Measurements from ENCODE around the gene AKR1C2.
"Not testable (repeated sequence)": the region's sequence is repeated elsewhere in the genome, so short reads cannot be mapped to it uniquely, and the experiment has no call there.

The AKR1C2 gene

GRCh38 chr10:5023177-5023805 is 19.6 kb upstream of the AKR1C2 start:
- no peak for DNase-seq

- not testable (repeated sequence) for DNase-seq
Measured at GRCh38 chr10:5021624-5022290, 18.1 kb upstream of the AKR1C2 start.

GRCh38 chr10:5019770-5020612 is 16.3 kb upstream of the AKR1C2 start:
- DNase-seq: peak; percentile 74

- not testable (repeated sequence) for DNase-seq
Measured at GRCh38 chr10:5018671-5019277, 15.1 kb upstream of the AKR1C2 start.

- DNase-seq: no peak
Measured at GRCh38 chr10:5018134-5018533, 14.5 kb upstream of the AKR1C2 start.

GRCh38 chr10:5014936-5015335 is 11.3 kb upstream of the AKR1C2 start:
- no peak for DNase-seq

- not testable (repeated sequence) for DNase-seq
Measured at GRCh38 chr10:5014200-5014910, 10.7 kb upstream of the AKR1C2 start.

- DNase-seq: no peak
Measured at GRCh38 chr10:5013385-5013784, 9.7 kb upstream of the AKR1C2 start.

GRCh38 chr10:5012595-5012994 is 8.9 kb upstream of the AKR1C2 start:
- no peak for DNase-seq

- DNase-seq: not testable (repeated sequence)
Measured at GRCh38 chr10:5011392-5011791, 7.7 kb upstream of the AKR1C2 start.

GRCh38 chr10:5010043-5010442 is 6.4 kb upstream of the AKR1C2 start:
- not testable (repeated sequence) for DNase-seq

GRCh38 chr10:5008857-5009548 is 5.3 kb upstream of the AKR1C2 start:
- not testable (repeated sequence) for DNase-seq

GRCh38 chr10:5004501-5004900 is 844 bp upstream of the AKR1C2 start:
- DNase-seq: not testable (repeated sequence)

GRCh38 chr10:5004030-5004385 is 351 bp upstream of the AKR1C2 start:
- not testable (repeated sequence) for DNase-seq

GRCh38 chr10:5002013-5002727 is 1.5 kb downstream of the AKR1C2 start:
- DNase-seq: no peak

- no peak for DNase-seq
Measured at GRCh38 chr10:4998671-4999070, 5.0 kb downstream of the AKR1C2 start.

- not testable (repeated sequence) for DNase-seq
Measured at GRCh38 chr10:4994260-4994659, 9.4 kb downstream of the AKR1C2 start.

- not testable (repeated sequence) for DNase-seq
Measured at GRCh38 chr10:4992564-4992963, 11.1 kb downstream of the AKR1C2 start.

- not testable (repeated sequence) for DNase-seq
Measured at GRCh38 chr10:4991463-4991862, 12.2 kb downstream of the AKR1C2 start.

GRCh38 chr10:4990217-4990616 is 13.4 kb downstream of the AKR1C2 start:
- DNase-seq: no peak

- DNase-seq: not testable (repeated sequence)
Measured at GRCh38 chr10:4988000-4988641, 15.5 kb downstream of the AKR1C2 start.

Measured in NCI-H2171 (cell line).